HG03095 (cell line): ENCODE results near the gene ATP4A.

ENCODE experiments used
- ATAC-seq: cut with Tn5 transposase; IDR thresholded peaks from one replicate; pipeline ENCODE4 v1.9.1; 2021; ENCODE audit warnings: moderate library complexity; ENCODE audit not compliant: unreplicated experiment

The ATP4A gene

DNA sequence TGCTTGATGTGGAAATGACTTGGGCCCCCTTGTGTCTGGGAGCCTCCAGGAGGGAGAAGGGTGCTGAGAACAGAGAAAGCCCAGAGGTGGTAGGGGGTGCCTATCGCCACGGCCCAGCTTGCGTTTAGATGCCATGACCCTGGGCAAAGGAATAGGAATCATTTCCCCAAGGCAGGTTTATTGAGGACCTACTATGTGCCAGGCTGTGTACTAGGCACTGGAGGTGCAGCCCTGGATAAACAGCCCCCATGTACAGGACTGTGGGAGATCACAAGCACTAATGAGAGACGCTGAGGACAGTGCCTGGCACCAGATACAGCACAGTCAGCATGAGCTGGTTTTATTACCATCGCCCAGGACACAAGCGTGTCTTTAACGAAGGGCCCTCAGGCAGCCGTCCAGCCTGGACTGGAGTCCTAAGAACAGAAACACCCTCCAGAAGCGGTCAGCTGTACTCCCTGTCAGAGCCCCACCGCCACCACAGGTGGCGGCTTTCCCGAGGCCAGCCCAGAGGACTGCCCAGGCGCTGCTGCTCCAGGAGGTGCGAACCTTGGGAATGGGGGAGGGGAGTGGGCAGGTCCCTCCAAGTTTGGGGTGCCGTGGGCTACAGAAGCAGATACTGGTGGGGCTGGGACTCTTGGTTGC lies 13.5 kb downstream of the ATP4A start:
- ATAC-seq = no peak

DNA sequence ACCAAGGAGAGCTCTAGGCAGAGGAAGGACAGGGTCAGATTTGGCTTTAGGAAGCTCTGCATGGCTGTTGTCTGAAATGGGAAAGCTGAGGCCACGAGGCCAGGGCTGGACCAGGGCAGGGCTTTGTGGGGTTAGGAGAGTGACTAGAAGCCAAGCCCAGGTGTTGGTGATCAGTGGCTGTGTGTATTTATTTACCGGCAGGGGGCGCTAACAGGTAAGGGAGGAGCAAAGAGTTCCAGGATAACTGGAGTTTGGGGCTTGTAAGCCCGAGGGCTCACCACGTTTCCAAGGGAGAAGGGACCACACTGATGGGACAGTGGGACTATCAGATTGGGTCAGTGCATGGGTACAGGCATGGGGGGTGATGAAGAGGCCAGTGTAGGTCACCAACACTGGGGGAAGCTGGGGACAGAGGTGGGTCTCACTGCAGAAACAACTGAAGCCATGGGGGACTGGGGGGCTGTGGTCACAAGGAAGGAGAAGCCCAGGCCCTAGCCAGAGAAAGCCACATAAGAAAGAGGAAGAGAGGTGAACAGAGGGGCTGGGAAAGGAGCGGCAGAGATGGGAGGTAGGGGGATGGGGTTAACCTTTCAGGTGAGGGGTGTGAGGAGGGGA lies 14.2 kb downstream of the ATP4A start:
- ATAC-seq = no peak

DNA sequence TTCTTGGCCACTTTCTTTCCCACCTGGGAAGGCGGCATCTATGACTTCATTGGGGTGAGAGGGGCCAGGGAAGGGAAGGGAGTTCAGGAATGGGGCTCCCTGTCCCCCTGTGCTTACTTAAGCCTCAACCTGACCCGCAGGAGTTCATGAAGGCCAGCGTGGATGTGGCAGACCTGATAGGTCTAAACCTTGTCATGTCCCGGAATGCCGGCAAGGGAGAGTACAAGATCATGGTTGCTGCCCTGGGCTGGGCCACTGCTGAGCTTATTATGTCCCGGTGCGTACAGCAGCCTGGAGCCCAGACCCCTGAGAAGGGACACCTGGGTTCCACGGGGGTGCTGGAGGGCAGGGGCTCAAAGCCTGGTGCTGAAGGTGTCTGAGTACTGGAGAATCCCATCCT lies 16.9 kb downstream of the ATP4A start:
- no peak for ATAC-seq

DNA sequence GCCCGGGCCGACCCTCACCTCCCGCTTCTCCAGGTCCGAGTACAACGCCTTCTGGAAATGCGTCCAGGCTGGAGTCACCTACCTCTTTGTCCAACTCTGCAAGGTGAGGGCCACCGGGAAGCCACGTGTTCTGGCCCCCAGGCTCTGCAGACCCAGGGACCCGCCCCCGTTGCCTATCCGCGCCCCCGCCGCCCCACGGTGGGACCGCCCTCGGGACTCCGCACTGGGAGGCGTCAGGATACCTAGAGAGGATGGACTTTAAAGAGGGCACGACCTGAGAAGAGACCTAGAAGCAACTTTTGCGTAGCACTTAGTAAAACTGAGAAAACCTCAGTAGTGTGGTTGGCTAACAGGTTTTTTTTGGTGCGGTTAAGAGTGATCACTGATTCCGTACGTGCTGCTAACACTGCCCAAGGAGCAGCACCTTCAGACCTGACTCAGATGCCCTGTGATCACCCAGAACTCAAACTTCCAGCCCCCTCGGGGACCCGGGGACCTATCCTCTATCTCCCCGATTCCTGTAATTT lies 17.5 kb downstream of the ATP4A start:
- peak; percentile 29 for ATAC-seq

DNA sequence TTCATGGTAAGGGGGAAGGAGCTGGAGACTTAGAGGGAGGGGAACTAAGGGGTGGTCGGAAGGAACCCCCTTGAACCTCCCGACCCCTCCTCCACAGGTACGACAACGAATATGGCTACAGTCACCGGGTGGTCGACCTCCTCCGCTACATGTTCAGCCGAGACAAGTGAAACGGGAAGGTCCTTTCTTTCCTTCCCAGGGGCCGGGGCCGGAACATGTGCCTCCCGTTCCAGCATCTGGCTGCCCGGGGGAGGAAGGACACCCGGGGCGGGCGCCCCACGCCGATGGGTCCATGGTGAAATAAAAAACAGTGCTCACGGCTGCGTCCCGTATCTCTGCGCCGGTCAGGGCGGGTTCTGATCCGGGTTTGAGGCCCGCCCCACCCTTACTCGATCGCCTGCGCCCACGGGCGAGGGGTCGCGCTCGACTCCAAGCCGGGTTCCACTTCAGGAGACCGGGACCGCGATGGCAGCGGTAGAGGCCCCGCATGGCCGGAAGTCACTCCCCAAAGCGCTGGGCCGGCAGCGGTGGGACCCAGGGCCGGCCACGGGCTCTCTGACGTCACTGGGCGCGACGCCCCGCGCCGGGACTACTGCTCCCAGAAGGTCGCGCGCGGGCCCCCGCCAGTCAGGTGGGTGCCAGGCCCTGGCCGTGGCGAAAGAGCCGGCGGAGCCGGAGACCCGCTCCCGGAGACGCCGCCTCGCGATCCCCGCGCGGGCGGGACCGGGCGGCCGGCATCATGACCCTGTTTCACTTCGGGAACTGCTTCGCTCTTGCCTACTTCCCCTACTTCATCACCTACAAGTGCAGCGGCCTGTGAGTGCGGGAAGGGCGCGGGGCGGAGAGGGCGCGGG lies 18.2 kb downstream of the ATP4A start, which contains the start of gene TMEM147:
TMEM147 (plus strand) TSS at position 626 of the 854 bp plus-strand sequence; CDS start at position 740, 114 bp downstream.
- ATAC-seq = peak; percentile 62

DNA sequence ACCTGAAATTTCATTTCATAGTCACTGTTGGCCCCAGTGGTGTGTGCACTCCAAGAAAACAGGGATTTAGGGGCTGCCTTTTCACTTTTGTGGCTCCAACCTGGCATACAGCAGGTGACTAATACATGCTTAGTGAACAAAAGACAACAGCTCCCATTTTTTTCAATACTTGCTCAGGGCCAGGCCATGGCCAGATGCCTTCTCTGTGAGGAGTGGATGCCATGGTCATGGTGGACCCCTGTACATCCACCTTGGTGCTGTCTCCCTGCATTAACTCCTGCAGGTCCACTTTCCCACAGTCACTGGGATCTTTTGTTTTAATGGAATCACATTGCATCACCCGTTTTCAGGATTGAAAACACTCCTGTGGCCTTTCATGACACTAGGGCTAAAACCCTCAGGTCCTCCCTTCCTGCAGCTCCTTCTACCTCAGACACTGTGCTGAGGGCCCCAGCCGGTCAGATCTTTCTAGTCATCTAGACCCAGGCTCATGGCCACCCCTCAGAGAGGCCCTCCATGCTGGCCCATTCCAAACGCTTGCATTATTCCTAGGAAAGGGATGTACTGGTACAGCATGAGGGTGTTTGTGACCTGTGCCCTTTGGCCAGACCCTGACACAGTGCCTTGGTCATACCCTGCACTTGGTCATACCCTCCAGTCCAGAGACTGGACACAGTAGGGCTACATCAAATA lies 19.2 kb downstream of the ATP4A start:
- no peak for ATAC-seq

DNA sequence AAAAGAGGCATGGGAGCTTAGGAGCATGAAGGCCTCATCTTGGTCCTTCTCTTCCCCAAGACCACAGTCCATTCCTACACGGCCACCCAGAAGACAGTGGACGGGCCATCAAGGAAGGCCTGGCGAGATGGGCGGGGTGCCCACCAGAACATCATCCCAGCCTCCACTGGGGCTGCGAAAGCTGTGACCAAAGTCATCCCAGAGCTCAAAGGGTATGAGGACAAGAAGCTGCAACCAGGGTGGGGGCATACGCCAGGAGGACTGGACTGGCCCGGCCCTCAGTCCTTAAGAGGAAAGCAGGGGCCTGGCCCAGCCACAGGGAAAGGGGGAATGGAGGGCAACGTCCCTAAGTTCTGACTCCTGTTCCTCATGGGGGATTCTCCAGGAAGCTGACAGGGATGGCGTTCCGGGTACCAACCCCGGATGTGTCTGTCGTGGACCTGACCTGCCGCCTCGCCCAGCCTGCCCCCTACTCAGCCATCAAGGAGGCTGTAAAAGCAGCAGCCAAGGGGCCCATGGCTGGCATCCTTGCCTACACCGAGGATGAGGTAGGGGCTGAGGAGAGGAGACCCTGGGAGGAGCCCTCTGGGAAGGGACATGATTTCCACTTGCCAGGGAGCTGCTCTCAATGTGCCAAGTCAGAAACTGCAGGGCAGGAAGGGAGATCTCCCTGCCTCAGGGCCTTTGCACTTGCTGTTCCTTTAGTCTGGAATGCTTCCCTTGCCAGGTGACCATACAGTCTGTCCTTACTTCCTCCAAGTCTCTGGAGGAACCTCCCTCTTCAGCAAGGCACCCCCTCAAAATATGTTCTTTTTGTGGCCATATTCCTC lies 20.0 kb downstream of the ATP4A start:
- no peak for ATAC-seq

DNA sequence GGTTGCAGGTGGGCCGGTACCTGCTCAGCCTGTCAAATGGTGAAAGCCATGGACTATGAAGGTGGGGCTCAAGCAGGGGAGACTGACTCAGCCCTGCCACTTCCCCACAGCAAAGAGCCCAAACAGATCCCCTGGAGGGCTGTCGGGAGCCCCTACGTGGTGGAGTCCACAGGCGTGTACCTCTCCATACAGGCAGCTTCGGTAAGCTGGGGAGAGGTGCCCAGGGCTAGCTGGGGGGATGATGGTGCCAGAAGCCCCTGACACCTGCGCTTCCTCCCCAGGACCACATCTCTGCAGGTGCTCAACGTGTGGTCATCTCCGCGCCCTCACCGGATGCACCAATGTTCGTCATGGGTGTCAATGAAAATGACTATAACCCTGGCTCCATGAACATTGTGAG lies 21.2 kb downstream of the ATP4A start:
- ATAC-seq = no peak

DNA sequence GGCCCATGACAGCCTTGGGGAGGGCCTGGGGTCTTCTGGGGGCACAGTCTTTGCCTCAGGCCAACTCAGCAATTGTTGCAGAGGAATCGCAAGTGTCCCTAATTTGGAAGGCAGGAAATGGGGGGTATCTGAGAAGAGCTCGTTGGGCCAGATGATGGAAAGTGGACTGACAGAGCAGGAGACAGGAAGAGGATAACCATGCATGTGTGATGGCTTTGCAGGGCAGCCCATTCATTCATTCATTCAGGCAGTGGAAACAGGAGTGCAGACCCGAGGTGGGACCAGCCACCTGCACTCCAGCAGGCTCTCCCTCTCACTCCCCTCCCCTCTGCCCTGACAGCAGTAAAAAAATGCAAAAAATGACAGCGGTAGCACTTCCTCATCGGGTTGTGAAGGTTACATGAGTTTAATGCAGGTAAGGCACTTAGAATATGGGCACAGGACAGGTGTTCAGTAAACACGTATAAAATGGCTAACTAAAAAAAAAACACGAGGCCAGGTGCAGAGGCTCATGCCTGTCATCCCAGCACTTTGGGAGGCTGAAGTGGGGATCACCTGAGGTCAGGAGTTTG lies 23.0 kb downstream of the ATP4A start:
- ATAC-seq = no peak

DNA sequence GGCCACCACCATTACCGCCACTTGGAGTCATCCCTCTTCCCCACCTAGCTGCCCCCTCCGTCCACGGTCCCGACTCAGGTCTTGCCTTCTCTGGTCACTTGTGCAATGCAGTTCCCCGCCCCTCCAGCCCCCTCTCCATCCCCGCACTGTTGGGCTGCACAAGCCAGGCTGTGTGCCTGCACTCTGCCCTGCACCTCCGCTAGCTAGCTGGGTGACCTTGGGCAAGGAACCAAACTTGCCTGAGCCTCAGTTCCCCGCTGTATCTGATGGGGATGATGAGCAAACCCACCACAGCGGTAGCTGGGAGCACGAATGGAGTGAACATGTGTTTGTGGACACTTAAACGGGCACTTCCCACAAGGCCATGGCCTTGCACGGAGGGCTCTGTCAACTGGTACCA lies 23.6 kb downstream of the ATP4A start:
- ATAC-seq = no peak

DNA sequence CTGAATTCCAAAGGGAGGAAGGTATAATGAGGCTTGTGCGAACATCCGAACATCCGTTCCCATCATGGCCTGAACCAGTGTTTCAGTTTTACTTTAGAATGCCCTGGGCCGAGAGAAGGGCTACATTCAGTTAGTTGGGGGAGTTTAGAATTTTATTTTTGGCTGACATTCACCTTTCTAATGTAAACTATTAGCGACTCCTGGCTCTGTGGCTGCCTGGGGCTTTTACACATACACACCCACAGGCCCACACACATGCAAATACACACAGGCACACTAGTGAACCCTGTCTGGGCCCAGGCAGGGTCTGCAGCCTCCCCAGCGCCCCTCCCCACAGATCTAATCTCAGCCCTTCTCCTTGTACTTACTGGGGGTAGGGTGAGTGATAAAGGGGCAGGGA lies 24.1 kb downstream of the ATP4A start:
- no peak for ATAC-seq

DNA sequence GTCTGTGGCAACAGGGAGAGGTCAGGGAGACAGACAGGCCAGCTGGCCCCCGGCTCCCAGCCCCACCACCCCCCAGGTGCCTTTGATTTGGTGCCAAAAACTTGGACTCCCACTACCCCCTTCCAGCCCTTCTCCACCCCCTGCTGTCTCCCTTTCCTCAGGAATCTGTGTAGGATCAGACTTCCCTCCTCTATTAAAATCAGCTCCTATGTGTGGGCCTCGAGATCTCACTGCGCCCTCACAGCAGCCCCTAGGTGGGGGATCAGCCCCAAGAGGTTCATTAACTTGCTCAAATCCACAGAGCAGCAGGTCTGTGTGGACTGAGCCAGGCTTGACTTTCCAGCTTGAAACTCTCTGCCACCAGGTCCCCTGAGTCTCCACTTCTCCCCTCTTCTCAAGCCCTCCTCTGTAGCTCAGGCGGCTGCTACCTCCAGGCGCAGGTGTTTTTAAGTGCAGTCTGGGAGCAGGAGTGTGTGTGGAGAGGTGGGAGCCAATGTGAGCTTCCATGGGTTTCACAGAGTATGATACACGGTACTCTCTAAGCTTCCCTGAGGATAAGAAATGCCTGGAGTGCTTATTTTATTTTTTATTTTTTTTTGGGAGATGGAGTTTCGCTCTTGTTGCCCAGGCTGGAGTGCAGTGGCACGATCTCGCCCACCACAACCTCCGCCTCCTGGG lies 28.5 kb downstream of the ATP4A start:
- no peak for ATAC-seq

DNA sequence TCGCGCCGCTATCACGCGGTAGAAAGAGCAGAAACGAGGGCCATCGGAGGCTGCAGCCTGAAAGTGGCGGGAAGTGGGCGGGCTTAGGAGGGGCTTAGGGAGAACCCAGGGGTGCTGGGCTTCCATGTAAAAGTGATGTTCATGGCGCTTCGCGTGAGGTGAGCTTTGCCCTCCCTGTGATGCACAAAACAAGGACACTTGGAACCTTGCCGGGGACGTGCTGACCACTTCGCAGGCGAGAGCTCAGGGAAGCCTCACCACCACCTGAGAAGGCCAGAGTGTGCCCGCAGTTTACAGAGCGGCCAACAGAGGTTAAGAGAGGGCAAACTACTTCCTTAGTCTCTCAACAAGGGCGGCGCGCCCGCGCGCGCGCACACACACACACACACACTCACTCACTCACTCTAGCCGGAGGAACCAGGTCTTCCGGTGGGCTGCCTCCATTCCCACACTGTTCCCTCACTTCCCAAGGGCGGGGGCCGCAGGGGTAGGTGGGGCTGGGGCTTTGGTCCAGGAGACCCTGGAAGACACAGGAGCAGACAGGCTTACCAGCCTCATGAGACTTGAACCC lies 29.6 kb downstream of the ATP4A start:
- no peak for ATAC-seq

DNA sequence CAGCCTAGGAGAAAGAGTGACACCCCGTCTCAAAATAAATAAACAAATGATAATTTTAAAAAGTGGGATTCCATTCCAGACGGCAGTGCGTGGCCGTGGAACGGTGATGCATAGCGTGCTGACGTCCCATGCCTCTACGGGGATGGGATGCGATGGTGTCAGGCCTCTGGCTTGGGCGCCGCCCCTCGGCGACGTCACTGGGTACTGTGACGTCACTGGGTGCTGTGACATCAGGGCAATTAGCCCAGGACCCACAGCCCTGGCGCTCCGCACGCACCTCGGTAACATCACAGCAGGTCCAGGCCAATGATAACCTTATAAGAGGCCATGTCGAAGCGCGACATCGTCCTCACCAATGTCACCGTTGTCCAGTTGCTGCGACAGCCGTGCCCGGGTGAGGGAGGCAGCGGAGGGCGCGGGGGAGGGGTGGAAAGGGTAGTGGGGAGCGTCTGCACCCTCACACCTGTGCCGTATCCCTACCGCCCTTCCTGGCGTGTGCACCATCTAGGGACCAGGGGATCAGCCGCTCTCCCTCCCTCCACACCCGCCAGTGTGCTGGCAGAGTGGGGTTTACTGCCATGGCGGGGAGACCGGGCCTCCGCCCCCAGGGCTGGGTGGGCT lies 30.1 kb downstream of the ATP4A start, which contains the start of gene GAPDHS:
GAPDHS (plus strand) TSS at position 256 of the 621 bp plus-strand sequence; CDS start at position 328, 72 bp downstream.
- ATAC-seq = no peak

DNA sequence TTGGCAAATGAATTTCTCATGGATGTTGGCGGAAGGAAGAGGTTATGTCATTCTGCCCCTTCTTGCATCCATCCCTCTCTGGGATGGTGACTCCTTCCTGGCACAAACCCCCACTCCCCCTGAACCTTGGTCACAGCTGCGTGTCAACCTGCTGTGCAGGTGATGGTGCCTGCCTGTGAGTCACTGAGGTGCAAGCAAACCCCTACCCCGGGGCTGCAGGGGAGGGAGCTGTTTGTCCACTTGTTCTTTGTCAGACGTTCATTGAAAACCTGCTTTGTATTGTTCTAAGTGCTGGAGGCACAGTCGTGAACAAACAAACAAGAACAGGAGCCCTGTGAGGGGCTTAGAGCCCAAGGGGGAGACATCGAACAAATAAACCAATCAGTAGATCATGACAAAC lies 32.2 kb downstream of the ATP4A start:
- no peak for ATAC-seq

DNA sequence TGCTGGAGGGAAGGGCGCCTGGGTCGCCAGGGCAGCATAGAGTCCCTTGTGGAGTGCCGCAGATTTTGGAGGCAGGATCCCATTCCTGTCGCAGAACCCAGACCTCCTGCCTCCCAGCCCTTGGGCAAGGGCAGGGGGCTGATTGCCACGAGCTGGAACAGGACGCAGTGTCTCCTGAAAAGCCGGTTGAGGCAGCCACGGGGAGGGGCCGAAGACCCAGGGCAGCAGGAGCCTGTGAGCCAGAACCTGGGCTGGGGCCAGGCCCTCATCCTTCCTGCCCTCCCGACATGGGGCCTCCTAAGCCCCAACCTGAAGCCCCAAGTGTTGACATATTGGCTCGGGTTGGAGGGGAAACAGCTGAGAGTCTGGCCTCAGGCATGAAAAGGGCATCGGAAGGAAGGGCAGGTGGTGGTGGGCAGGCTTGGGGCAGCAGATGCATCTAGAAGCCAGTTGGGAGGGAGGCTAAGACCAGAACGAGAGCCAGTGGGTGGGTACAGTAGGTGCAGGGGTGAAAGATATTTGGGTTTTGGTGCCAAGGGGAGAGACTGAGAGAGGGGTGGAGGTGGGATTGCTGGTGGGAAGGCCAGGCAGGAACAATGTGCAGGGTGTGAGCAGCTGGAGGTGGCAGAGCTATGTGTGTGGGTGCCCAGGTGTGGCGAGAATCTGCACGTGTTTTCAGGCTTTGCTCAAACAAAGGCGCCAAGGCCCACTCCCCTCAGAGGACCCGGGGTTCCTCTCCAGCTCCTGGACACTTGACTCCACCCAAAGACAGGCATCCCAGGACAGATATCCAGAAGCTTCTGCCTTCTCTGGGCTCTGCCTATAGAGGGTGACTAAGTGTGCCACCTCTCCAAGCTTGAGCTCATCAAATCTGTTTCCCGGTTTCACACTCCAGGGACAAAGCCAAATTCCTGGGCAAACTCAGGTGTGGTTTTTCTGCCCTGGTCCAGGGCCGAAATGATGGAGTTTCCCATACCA lies 33.9 kb downstream of the ATP4A start:
- no peak for ATAC-seq
